HG03159 (cell line): ENCODE results near the gene NPBWR2.
A peak's percentile ranks its signal among the peaks of the same experiment; 100 is the strongest.
"Not testable (repeated sequence)": the region's sequence is repeated elsewhere in the genome, so short reads cannot be mapped to it uniquely, and the experiment has no call there.

Source experiments
- ATAC-seq: cut with Tn5 transposase; IDR thresholded peaks from one replicate; pipeline ENCODE4 v1.9.1; 2021; ENCODE audit warnings: mild to moderate bottlenecking, moderate library complexity; ENCODE audit not compliant: unreplicated experiment

NPBWR2 gene

DNA sequence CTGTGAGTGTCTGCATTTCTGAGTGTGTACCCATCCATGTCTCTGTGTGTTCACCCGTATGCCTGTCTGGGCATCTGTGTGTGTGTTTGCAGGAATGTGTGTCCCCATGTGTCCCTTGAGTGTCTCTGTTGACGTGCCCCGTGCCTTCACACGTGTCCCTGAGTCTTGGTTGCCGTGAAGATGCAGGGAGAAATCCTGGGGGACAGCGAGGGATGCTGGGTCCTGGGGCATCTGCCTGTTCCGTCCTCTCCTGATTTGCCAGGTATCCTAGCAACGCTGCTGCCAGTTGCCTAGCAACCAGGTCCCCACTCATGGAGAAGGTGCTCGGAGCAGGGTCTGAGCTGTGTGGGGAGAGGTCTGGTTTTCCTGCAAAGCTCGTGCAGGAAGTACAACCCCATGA lies 17.2 kb downstream of the NPBWR2 start:
- no peak for ATAC-seq

DNA sequence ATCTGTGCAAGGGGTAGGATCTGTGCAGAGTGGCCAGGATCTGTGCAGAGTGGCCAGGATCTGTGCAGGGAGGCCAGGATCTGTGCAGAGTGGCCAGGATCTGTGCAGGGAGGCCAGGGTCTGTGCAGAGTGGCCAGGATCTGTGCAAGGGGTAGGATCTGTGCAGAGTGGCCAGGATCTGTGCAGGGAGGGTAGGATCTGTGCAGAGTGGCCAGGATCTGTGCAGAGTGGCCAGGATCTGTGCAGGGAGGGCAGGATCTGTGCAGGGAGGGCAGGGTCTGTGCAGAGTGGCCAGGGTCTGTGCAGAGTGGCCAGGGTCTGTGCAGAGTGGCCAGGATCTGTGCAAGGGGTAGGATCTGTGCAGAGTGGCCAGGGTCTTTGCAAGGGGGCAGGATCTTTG lies 18.8 kb downstream of the NPBWR2 start:
- ATAC-seq: not testable (repeated sequence)

DNA sequence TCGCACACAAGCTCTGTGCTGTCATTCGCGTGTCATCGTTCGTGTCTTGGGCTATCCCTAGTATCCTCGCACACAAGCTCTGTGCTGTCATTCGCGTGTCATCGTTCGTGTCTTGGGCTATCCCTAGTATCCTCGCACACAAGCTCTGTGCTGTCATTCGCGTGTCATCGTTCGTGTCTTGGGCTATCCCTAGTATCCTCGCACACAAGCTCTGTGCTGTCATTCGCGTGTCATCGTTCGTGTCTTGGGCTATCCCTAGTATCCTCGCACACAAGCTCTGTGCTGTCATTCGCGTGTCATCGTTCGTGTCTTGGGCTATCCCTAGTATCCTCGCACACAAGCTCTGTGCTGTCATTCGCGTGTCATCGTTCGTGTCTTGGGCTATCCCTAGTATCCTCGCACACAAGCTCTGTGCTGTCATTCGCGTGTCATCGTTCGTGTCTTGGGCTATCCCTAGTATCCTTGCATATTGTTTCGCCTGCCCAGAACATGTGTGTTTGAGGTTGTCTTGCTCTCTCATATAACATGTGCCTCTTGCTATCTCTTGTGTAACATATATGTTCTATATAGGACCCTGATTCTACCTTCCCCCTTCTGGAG lies 20.0 kb downstream of the NPBWR2 start:
- ATAC-seq: not testable (repeated sequence)

- no peak for ATAC-seq
Observed at GRCh38 chr20:64086801-64087200, 20.6 kb downstream of the NPBWR2 start.

- ATAC-seq: no peak
Observed at GRCh38 chr20:64084685-64085152, 22.6 kb downstream of the NPBWR2 start.

DNA sequence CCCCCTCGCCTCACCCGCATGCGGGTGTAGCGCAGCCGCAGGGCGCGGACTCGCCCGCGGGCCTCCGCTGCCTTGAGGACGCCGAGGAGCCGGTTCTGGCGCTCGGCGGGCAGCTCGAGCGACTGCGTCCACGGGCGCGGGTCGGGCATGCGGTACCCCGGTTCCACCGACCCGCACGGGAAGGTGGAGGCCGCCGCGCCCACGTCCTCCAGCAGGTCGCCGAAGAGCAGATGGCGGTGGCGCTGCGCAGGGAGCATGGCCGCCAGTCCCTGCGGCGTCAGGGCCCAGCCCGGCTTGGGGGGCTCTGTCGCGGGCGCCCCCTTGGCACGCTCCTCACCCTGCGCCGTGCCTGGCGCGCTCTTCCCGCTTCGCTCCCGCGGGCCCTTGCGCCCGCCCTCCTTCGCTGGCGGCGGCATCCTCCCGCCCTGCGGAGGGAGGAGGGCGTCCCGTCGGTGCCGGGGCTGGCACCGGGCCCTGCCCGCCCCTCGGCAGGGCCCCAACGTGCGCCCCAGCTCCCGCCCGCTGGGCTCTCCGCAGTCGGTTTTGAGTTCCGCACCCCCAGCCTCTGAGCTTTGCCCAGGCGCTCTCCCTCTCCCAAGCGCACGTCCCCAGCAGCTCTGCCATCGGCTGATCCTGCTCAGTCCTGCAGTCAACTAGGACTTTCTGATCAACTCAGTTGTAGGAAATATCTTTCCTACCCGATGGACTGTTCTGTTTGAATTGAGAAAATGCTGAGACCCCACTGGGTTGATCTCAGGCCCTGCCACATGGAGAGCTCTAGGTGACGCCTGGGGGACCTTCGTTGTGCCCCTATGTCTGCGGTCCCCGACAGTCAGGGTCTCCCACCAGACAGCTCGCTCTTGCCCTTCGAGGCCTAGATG lies 23.3 kb downstream of the NPBWR2 start, which contains the start of gene LKAAEAR1:
LKAAEAR1 (minus strand) TSS at position 595 of the 881 bp plus-strand sequence; CDS start at position 416, 179 bp downstream.
- no peak for ATAC-seq

DNA sequence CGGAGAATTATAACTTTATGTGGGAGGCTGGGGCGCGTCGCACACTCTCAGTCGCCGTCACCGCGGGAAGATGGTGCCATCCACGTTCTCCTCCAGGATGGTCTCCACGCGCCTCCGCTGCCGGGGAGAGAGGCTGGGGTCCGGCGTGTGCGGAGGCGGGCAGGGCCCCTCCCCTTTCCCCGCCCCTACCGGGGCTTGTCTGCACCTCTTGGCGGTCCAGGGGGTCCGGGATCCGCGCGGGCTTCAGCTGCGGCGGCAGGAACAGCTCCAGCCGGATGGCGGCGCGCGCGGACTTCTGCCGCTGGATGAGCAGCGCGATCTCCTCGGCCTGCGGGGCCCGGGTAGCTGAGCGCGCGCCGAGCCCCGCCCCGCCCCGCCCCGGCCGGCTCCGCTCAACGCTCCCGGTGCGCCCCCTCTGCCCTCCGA lies 24.0 kb downstream of the NPBWR2 start:
- ATAC-seq: no peak

DNA sequence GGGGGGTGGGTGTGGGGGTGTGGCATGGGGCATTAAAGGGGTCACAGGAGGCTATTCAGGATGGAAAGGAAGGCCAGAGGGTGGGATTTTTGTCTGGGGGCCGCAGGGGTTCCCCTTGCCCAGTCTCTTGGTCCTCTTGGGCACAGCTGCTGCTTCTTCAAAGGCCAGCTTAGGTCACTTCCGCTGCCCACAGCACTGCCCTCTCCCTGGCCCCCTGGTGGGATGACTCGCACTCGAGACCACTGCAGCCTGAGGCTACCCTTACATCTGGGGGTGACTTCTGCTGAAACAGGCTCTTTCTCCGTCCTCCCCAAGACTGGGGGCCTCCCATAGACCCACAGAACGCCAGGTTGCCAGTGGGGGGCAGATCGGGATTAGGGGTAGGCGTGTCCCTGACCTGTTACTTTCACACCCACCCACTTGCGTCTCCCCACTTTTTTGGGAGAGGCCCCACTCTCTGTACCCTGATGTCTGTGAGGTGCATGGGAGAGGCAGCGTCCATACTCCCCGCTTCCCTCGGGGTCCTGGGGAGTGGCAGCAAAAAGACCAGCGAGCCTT lies 24.5 kb downstream of the NPBWR2 start:
- no peak for ATAC-seq

DNA sequence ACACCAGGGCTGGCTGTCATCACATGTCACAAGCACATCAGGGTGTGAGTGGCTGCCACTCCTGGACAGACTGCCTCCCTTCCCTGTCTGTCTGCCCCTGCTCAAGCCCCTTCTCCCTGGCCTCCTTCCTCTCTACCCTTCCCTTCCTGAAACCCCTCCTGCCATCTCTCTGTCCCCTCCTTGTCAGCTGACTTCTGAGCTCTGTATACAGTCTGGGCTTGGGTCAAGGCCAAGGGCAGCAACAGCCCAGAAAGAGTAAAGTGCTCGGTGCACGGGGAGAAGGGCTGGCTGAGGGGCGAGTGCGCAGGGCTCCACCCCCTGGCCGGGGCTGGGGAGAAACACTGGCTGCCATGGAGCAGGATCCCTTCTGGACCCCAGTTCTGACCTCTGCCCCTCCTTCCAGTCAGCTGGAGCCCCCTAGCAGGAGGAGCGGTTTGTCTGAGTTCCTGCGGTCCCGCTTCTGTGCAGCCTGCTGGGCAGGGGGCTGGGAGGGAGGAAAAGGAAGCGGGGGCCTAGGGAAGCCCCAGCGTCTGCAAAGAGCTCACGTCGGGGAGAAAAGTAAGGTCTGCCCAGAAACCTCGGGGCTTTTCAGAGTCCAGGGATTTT lies 25.1 kb downstream of the NPBWR2 start:
- ATAC-seq: no peak

- no peak for ATAC-seq
Observed at GRCh38 chr20:64081624-64081964, 25.8 kb downstream of the NPBWR2 start.

GRCh38 chr20:64080813-64081623 lies 26.3 kb downstream of the NPBWR2 start:
- ATAC-seq: no peak

DNA sequence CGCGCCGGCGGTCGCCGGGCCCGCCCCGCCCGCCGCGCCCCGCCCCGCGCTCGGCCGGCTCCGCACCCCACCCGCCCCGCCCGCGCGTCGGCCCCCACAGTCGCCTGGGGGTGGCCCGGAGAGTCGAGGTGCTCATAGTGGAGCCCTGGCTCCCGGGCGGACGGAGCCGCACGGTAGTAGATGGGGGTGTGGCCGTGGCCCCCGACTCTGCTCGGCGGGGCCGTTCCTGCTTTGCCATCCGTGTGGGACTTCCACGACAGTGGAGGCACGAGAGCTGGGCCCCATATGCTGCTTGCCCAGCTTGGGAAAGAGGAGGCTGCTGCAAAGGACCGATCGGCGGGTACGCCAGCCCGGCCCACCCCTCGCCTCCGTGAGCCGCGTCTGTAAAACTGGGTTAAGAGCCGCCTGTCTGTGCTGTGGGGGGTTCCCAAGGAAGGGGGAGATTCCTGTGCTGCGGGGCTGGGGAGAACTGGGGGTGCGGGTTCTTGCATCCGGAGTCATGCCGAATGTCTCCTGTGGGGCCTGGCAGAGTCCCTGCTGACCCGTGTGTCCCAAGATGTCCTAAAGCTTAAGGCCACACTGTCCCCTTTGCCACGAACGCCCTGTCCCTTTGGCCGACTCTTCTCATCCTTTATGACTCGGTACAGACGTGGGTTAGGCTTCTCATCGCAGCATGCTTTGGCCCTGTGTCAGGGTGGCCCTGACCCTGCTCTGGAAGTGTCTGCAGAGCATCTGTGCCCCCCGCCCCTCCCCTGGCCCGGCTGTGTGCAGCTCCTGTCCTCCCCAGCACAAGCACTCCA lies 27.2 kb downstream of the NPBWR2 start, which contains the start of gene OPRL1:
OPRL1 (plus strand) TSS at position 70 of the 800 bp plus-strand sequence. CDS start 12,639 bp downstream, outside the sequence.
- no peak for ATAC-seq

GRCh38 chr20:64079273-64080012 lies 27.9 kb downstream of the NPBWR2 start, which contains the start of gene RGS19:
RGS19 (minus strand) TSS chr20:64079518; CDS start chr20:64076886, 2,632 bp downstream.
- ATAC-seq: peak; percentile 42

- no peak for ATAC-seq
Observed at GRCh38 chr20:64078934-64079272, 28.5 kb downstream of the NPBWR2 start.

DNA sequence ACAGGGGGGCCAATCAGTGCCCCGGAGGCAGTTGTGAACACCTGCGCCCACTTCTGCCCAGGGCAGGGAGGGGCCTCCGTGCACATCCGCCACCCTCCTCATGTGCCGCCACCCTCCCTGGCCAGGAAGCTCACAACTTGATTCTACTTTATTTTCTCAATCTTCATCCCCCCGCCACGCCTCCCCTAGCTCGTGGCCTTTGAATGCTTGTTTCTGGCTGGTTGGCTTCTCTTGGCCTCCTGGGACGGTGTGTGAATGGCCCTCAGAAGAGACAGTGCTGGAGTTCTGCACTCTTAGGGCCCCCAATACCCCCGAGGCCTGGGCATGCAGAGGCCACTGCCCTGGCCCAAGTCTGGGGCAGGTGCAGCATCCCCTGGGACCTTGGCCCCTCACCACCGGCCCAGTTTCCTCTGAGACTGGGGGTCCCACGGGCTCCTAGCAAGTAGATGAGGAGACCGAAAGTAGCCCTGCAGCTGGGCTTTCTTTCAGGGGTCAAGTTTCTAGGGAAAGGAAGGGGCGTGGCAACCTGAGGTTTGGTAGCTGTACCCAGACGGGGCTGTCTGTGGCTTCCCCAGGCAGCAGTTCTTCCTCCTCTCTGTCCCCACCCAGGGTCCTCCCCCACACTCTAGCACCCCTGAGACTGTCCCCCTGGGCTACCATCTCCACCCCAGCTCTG lies 29.4 kb downstream of the NPBWR2 start:
- no peak for ATAC-seq

DNA sequence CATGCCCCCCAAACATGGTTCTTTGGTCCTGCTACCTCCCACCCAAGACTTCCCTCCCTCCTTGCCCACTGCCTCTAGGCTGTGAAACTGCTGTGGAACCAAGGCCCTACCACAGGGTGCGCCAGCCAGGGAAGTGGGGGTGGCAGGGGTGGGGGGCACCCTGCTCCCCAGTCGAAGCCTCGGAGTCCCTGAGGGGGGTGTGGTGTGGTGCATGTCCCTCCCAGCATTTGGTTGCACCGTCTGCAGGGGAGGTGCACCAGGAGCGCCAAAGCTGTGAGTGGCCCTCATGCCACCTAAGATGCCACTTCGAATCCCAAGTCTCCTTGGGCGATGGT lies 29.9 kb downstream of the NPBWR2 start:
- no peak for ATAC-seq

DNA sequence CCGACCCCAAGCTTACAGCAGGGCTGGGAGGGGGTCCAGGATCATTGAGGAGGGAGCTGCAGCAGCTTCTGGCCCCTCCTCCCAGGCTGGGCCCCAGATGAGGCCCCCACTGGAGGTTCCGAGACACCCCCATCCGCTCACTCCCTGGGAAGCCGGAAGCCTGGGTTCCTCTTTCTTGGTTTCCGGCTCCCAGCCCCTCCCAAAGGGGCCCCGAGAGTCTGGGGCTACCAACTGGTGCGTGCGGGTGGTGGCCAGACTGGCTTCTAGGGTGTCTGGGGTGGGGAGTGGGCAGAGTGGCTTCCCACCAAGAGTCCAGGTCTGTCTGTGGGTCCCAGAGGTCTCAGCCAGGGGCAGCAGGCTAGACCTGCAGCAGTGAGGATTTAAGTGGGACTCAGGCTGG lies 30.3 kb downstream of the NPBWR2 start:
- no peak for ATAC-seq
